ENCODE data around the gene SPRY4. TPM values are rescaled to one million over a fixed set of nuclear protein-coding genes. Genes with fewer than 3 reads are reported as not detected.
"Not testable (repeated sequence)": the region's sequence is repeated elsewhere in the genome, so short reads cannot be mapped to it uniquely, and the experiment has no call there.

SPRY4 gene
- total RNA-seq, 2 experiments from 2014 or later, result 0.79 to 1.5 TPM

GRCh38 chr5:142297786-142298185, 27.0 kb downstream of the SPRY4 start:
- H3K4me3 Mint-ChIP-seq; ATAC-seq; H3K36me3 Mint-ChIP-seq (ENCODE audit: low read depth); H3K27ac Mint-ChIP-seq; H3K4me1 Mint-ChIP-seq (ENCODE audit: low read depth); DNase-seq; POLR2A ChIA-PET; H3K9me3 Mint-ChIP-seq (ENCODE audit: insufficient read depth): not testable (repeated sequence)
- peaks cover 15% of the 10 kb centered on the region for H3K27me3 Mint-ChIP-seq (ENCODE audit: low read depth)
- CTCF ChIA-PET, result interaction anchor here (1.8 kb wide), 1 partner anchor 28 kb away, joined by 3 read pairs; no protein-coding TSS in a partner anchor

GRCh38 chr5:142296914-142297417, 27.9 kb downstream of the SPRY4 start:
- CTCF ChIA-PET, result interaction anchor here (1.8 kb wide), 1 partner anchor 27 kb away, joined by 3 read pairs; no protein-coding TSS in a partner anchor
- POLR2A ChIA-PET, result no interaction called here
- Mint-ChIP-seq H3K4me1 (ENCODE audit: low read depth) (peaks cover 8% of the 10 kb centered on the region), H3K27me3 (ENCODE audit: low read depth) (peaks cover 15% of the 10 kb centered on the region), H3K36me3 (ENCODE audit: low read depth) (no peaks in the 10 kb centered on the region), H3K4me3 (no peak overlapping the region), H3K27ac (no peak overlapping the region), H3K9me3 (ENCODE audit: insufficient read depth) (no peaks in the 10 kb centered on the region)
- no peak for ATAC-seq
- no peak for DNase-seq

- Mint-ChIP-seq H3K27ac (no peak overlapping the region), H3K9me3 (ENCODE audit: insufficient read depth) (no peaks in the 10 kb centered on the region), H3K36me3 (ENCODE audit: low read depth) (no peaks in the 10 kb centered on the region), H3K27me3 (ENCODE audit: low read depth) (peaks cover 15% of the 10 kb centered on the region), H3K4me3 (no peak overlapping the region), H3K4me1 (ENCODE audit: low read depth) (peaks cover under 1% of the 10 kb centered on the region)
- ChIA-PET POLR2A (interaction anchor here (0.6 kb wide), 1 partner anchor 212 kb away, joined by 3 read pairs; no protein-coding TSS in a partner anchor), CTCF (interaction anchor here (1.8 kb wide), 1 partner anchor 26 kb away, joined by 3 read pairs; no protein-coding TSS in a partner anchor)
- no peak for DNase-seq
- ATAC-seq, result no peak
These were observed 28.6 kb downstream of the SPRY4 start for GRCh38 chr5:142295960-142296860.

GRCh38 chr5:142295084-142295758, 29.6 kb downstream of the SPRY4 start:
- H3K4me1 Mint-ChIP-seq (ENCODE audit: low read depth), result no peaks in the 10 kb centered on the region
- H3K9me3 Mint-ChIP-seq (ENCODE audit: insufficient read depth), result no peaks in the 10 kb centered on the region
- H3K4me3 Mint-ChIP-seq, result no peak overlapping the region
- DNase-seq (no peak), ATAC-seq (no peak)
- H3K27ac Mint-ChIP-seq, result no peak overlapping the region
- ChIA-PET POLR2A (no interaction called here), CTCF (no interaction called here)
- no peaks in the 10 kb centered on the region for H3K36me3 Mint-ChIP-seq (ENCODE audit: low read depth)
- peaks cover 15% of the 10 kb centered on the region for H3K27me3 Mint-ChIP-seq (ENCODE audit: low read depth)

GRCh38 chr5:142293486-142293885, 31.3 kb downstream of the SPRY4 start:
- H3K9me3 Mint-ChIP-seq (ENCODE audit: insufficient read depth), result no peaks in the 10 kb centered on the region
- H3K4me1 Mint-ChIP-seq (ENCODE audit: low read depth), result no peaks in the 10 kb centered on the region
- H3K27me3 Mint-ChIP-seq (ENCODE audit: low read depth), result peaks cover 9% of the 10 kb centered on the region
- no peaks in the 10 kb centered on the region for H3K36me3 Mint-ChIP-seq (ENCODE audit: low read depth)
- DNase-seq (no peak), ATAC-seq (no peak)
- H3K4me3 Mint-ChIP-seq, result no peak overlapping the region
- ChIA-PET POLR2A (no interaction called here), CTCF (no interaction called here)
- H3K27ac Mint-ChIP-seq, result no peak overlapping the region

- ChIA-PET CTCF (no interaction called here), POLR2A (no interaction called here)
- Mint-ChIP-seq H3K4me1 (ENCODE audit: low read depth) (peaks cover 1% of the 10 kb centered on the region), H3K27ac (no peak overlapping the region), H3K9me3 (ENCODE audit: insufficient read depth) (no peaks in the 10 kb centered on the region), H3K4me3 (no peak overlapping the region), H3K27me3 (ENCODE audit: low read depth) (peaks cover 9% of the 10 kb centered on the region), H3K36me3 (ENCODE audit: low read depth) (no peaks in the 10 kb centered on the region)
- ATAC-seq (no peak), DNase-seq (no peak)
These were observed 32.0 kb downstream of the SPRY4 start for GRCh38 chr5:142292808-142293207.

- H3K27ac Mint-ChIP-seq, result no peak overlapping the region
- POLR2A ChIA-PET, result no interaction called here
- no peak for ATAC-seq
- no peaks in the 10 kb centered on the region for H3K9me3 Mint-ChIP-seq (ENCODE audit: insufficient read depth)
- H3K4me3 Mint-ChIP-seq, result no peak overlapping the region
- DNase-seq, result no peak
- H3K4me1 Mint-ChIP-seq (ENCODE audit: low read depth), result peaks cover 7% of the 10 kb centered on the region
- H3K27me3 Mint-ChIP-seq (ENCODE audit: low read depth), result peaks cover 7% of the 10 kb centered on the region
- CTCF ChIA-PET, result no interaction called here
- H3K36me3 Mint-ChIP-seq (ENCODE audit: low read depth), result no peaks in the 10 kb centered on the region
These were observed 32.6 kb downstream of the SPRY4 start for GRCh38 chr5:142292249-142292648.

GRCh38 chr5:142290577-142291299, 34.1 kb downstream of the SPRY4 start:
- no peaks in the 10 kb centered on the region for H3K27me3 Mint-ChIP-seq (ENCODE audit: low read depth)
- H3K4me3 Mint-ChIP-seq, result no peak overlapping the region
- H3K36me3 Mint-ChIP-seq (ENCODE audit: low read depth), result no peaks in the 10 kb centered on the region
- no peak overlapping the region for H3K27ac Mint-ChIP-seq
- CTCF ChIA-PET, result no interaction called here
- no peaks in the 10 kb centered on the region for H3K9me3 Mint-ChIP-seq (ENCODE audit: insufficient read depth)
- ATAC-seq, result no peak
- no peak for DNase-seq
- H3K4me1 Mint-ChIP-seq (ENCODE audit: low read depth), result peaks cover 9% of the 10 kb centered on the region
- POLR2A ChIA-PET, result no interaction called here

GRCh38 chr5:142289708-142290576, 34.9 kb downstream of the SPRY4 start:
- no peak for DNase-seq
- no peak overlapping the region for H3K4me3 Mint-ChIP-seq
- H3K4me1 Mint-ChIP-seq (ENCODE audit: low read depth), result peaks cover 9% of the 10 kb centered on the region
- no peak for ATAC-seq
- ChIA-PET POLR2A (no interaction called here), CTCF (no interaction called here)
- H3K36me3 Mint-ChIP-seq (ENCODE audit: low read depth), result no peaks in the 10 kb centered on the region
- H3K27ac Mint-ChIP-seq, result no peak overlapping the region
- H3K9me3 Mint-ChIP-seq (ENCODE audit: insufficient read depth), result no peaks in the 10 kb centered on the region
- no peaks in the 10 kb centered on the region for H3K27me3 Mint-ChIP-seq (ENCODE audit: low read depth)

- Mint-ChIP-seq H3K27ac (no peak overlapping the region), H3K4me3 (no peak overlapping the region), H3K27me3 (ENCODE audit: low read depth) (no peaks in the 10 kb centered on the region), H3K9me3 (ENCODE audit: insufficient read depth) (no peaks in the 10 kb centered on the region), H3K4me1 (ENCODE audit: low read depth) (peaks cover 9% of the 10 kb centered on the region), H3K36me3 (ENCODE audit: low read depth) (no peaks in the 10 kb centered on the region)
- POLR2A ChIA-PET, result interaction anchor here (0.6 kb wide), 1 partner anchor 35 kb away, joined by 3 read pairs; no protein-coding TSS in a partner anchor
- CTCF ChIA-PET, result no interaction called here
- DNase-seq (no peak), ATAC-seq (no peak)
These were observed 36.9 kb downstream of the SPRY4 start for GRCh38 chr5:142287973-142288313.
